ENCODE results near the gene AFF3.

- TF ChIP-seq CTCF (IDR thresholded peaks at IDR 0.05; ENCODE audit: low read depth, low read length), result no peak
- no peak for TF ChIP-seq EZH2phosphoT487 (IDR thresholded peaks at IDR 0.05; ENCODE audit: low read depth)
Measured at GRCh38 chr2:100064592-100065428, 77.6 kb downstream of the AFF3 start.
